Measurements from ENCODE around the gene GOLGA7B. TPM values are rescaled to one million over a fixed set of nuclear protein-coding genes. Genes with fewer than 3 reads are reported as not detected.

GOLGA7B gene
- total RNA-seq, 1 donor from 2014 or later, result 4.6 TPM

GRCh38 chr10:97907830-97908229 is 58.2 kb downstream of the GOLGA7B start:
- DNase-seq (ENCODE audit: low spot score), result no peak
- intact Hi-C loops (cut with DNase I), result no loop called here
- ATAC-seq, result no peak

GRCh38 chr10:97910661-97911060 is 61.0 kb downstream of the GOLGA7B start:
- ATAC-seq (no peak), DNase-seq (ENCODE audit: low spot score) (no peak)
- intact Hi-C loops (cut with DNase I), result no loop called here

GRCh38 chr10:97911217-97911616 is 61.6 kb downstream of the GOLGA7B start:
- DNase-seq (ENCODE audit: low spot score) (no peak), ATAC-seq (no peak)
- intact Hi-C loops (cut with DNase I), result no loop called here

GRCh38 chr10:97913193-97913592 is 63.5 kb downstream of the GOLGA7B start:
- DNase-seq (ENCODE audit: low spot score) (no peak), ATAC-seq (no peak)
- intact Hi-C loops (cut with DNase I), result no loop called here

- intact Hi-C loops (cut with DNase I), result no loop called here
Measured at GRCh38 chr10:97913614-97914013, 64.0 kb downstream of the GOLGA7B start.

GRCh38 chr10:97914171-97914836 is 64.7 kb downstream of the GOLGA7B start:
- DNase-seq (ENCODE audit: low spot score), result no peak
- intact Hi-C loops (cut with DNase I), result no loop called here
- ATAC-seq, result peak; percentile 23

More at GRCh38 chr10:97913614-97914013, 64.0 kb downstream of the GOLGA7B start:
- DNase-seq (ENCODE audit: low spot score), result no peak
- no peak for ATAC-seq

GRCh38 chr10:97914837-97915211 is 65.2 kb downstream of the GOLGA7B start:
- intact Hi-C loops (cut with DNase I), result loop anchor here (5.0 kb wide), 1 partner anchor 127 kb away; no protein-coding TSS in a partner anchor
- DNase-seq (ENCODE audit: low spot score) (peak; percentile 88), ATAC-seq (peak; percentile 82)

- DNase-seq (ENCODE audit: low spot score) (no peak), ATAC-seq (peak; percentile 19)
- intact Hi-C loops (cut with DNase I), result loop anchor here (5.0 kb wide), 1 partner anchor 127 kb away; no protein-coding TSS in a partner anchor
Measured at GRCh38 chr10:97915346-97916131, 65.9 kb downstream of the GOLGA7B start.

GRCh38 chr10:97916586-97916985 is 66.9 kb downstream of the GOLGA7B start:
- intact Hi-C loops (cut with DNase I), result loop anchor here (5.0 kb wide), 1 partner anchor 126 kb away; no protein-coding TSS in a partner anchor
- peak; percentile 80 for ATAC-seq

GRCh38 chr10:97919012-97919411 is 69.4 kb downstream of the GOLGA7B start:
- DNase-seq (ENCODE audit: low spot score) (no peak), ATAC-seq (no peak)
- intact Hi-C loops (cut with DNase I), result loop anchor here (5.0 kb wide), 1 partner anchor 123 kb away; no protein-coding TSS in a partner anchor

More at GRCh38 chr10:97916586-97916985, 66.9 kb downstream of the GOLGA7B start:
- no peak for DNase-seq (ENCODE audit: low spot score)

- DNase-seq (ENCODE audit: low spot score) (no peak), ATAC-seq (no peak)
- intact Hi-C loops (cut with DNase I), result no loop called here
Measured at GRCh38 chr10:97920865-97921264, 71.2 kb downstream of the GOLGA7B start.

Other genes starting within 250 kb of the GOLGA7B start
- gene MORN4, start 216.3 kb upstream of the GOLGA7B start, total RNA-seq, result 9.9 TPM
- 16.1 TPM for gene PI4K2A, start 209.2 kb upstream of the GOLGA7B start, total RNA-seq
- 41.8 TPM for gene AVPI1, start 162.6 kb upstream of the GOLGA7B start, total RNA-seq
- 59.5 TPM for gene MARVELD1, start 136.1 kb upstream of the GOLGA7B start, total RNA-seq
- 32.9 TPM for gene ZFYVE27, start 112.7 kb upstream of the GOLGA7B start, total RNA-seq
- gene SFRP5, start 77.8 kb upstream of the GOLGA7B start, total RNA-seq, result 292 TPM
- 23.0 TPM for gene CRTAC1, start 180.8 kb downstream of the GOLGA7B start, total RNA-seq